ENCODE data around the gene AGAP5. TPM values are rescaled to one million over a fixed set of nuclear protein-coding genes. Genes with fewer than 3 reads are reported as not detected.
"Not testable (repeated sequence)": the region's sequence is repeated elsewhere in the genome, so short reads cannot be mapped to it uniquely, and the experiment has no call there.

Gene AGAP5
- polyA plus RNA-seq, 1 of the 3 experiments (the other 2 are of a cell fraction): 3.8 TPM

DNA sequence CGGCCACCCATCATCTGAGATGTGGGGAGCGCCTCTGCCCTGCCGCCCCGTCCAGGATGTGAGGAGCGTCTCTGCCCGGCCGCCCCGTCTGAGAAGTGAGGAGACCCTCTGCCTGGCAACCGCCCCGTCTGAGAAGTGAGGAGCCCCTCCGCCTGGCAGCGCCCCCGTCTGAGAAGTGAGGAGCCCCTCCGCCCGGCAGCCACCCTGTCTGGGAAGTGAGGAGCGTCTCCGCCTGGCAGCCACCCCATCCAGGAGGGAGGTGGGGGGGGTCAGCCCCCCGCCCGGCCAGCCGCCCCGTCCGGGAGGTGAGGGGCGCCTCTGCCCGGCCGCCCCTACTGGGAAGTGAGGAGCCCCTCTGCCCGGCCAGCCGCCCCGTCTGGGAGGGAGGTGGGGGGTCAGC, 8.3 kb downstream of the AGAP5 start:
- H3K9me2 ChIP-seq; H3K4me2 ChIP-seq; DNase-seq; H3K27me3 ChIP-seq (ENCODE audit: insufficient read depth); H3K36me3 ChIP-seq (replicated peaks in 1 of 2; ENCODE audit: control insufficient read depth in 1 of 2, insufficient read depth in 2 of 2, low read length in 1 of 2); H4K20me1 ChIP-seq (ENCODE audit: insufficient read depth); H3K9ac ChIP-seq; CTCF ChIA-PET; H3K9me3 ChIP-seq; H3K4me1 ChIP-seq (ENCODE audit: control insufficient read depth in 1 of 2, insufficient read depth in 2 of 2, low read depth in 1 of 2, low read length in 1 of 2); H3K4me3 ChIP-seq (ENCODE audit: low read depth in 2 of 2, low read length in 1 of 2); H3F3A ChIP-seq (replicated peaks; ENCODE audit: insufficient read depth); H2AFZ ChIP-seq (ENCODE audit: low read depth); H3K79me2 ChIP-seq (ENCODE audit: insufficient read depth); H3K27ac ChIP-seq (ENCODE audit: low read depth in 2 of 2, low read length in 1 of 2); POLR2A ChIA-PET: not testable (repeated sequence)
- no CpG with 5 or more reads among the region's 28 CpGs for WGBS (ENCODE audit: low lambda C conversion rate)

DNA sequence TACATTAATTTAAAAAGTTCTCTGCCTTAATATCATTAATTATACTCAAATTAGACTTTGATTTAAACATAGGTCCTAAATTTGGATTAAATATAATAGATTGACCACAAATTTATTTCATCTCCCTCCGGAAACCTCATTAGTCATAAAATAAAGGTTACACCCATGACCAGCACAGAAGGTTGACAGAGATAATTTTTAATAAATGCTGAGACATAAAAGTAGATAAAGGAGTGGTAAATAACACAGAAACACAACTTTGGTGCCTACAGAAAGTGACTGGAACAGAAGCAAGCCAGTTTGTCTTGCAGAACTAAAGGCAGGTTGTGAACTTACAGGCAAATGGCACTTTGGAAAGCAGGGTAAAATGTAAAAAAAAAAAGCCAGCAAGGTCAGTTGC, 10.3 kb downstream of the AGAP5 start:
- H3K4me3 ChIP-seq (ENCODE audit: low read depth in 2 of 2, low read length in 1 of 2); H3K27me3 ChIP-seq (ENCODE audit: insufficient read depth); H3F3A ChIP-seq (replicated peaks; ENCODE audit: insufficient read depth); H3K36me3 ChIP-seq (replicated peaks in 1 of 2; ENCODE audit: control insufficient read depth in 1 of 2, insufficient read depth in 2 of 2, low read length in 1 of 2); H2AFZ ChIP-seq (ENCODE audit: low read depth); H3K27ac ChIP-seq (ENCODE audit: low read depth in 2 of 2, low read length in 1 of 2); H3K4me1 ChIP-seq (ENCODE audit: control insufficient read depth in 1 of 2, insufficient read depth in 2 of 2, low read depth in 1 of 2, low read length in 1 of 2); H3K9me2 ChIP-seq; H3K79me2 ChIP-seq (ENCODE audit: insufficient read depth); H3K4me2 ChIP-seq; DNase-seq; H3K9me3 ChIP-seq; CTCF ChIA-PET; POLR2A ChIA-PET; H4K20me1 ChIP-seq (ENCODE audit: insufficient read depth); H3K9ac ChIP-seq: not testable (repeated sequence)
- 88% methylated on average over 1 of the region's 1 CpG for WGBS (ENCODE audit: low lambda C conversion rate)

DNA sequence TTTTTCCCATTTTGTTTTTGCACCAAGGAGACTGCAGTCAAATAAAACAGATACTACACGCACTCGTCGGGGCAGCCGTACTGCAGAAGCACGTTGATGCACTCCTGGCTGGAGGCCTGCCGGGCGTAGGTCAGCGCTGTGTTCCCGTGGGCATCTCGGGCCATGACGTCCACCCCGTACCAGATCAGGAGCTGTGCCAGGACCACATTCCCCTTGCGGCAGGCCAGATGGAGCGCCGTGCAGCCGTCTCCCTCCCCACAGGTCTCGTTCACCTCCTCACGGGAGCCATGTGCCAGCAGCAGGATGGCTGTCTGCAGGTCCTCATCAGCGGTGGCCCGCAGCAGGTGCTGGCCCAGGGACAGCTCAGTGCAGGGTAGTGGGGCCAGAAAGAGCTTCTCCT, 23.4 kb downstream of the AGAP5 start:
- H3K27me3 ChIP-seq (ENCODE audit: insufficient read depth); CTCF ChIA-PET; H3K36me3 ChIP-seq (replicated peaks in 1 of 2; ENCODE audit: control insufficient read depth in 1 of 2, insufficient read depth in 2 of 2, low read length in 1 of 2); H3K4me3 ChIP-seq (ENCODE audit: low read depth in 2 of 2, low read length in 1 of 2); H3K9me3 ChIP-seq; H3K9ac ChIP-seq; H3K9me2 ChIP-seq; H3K27ac ChIP-seq (ENCODE audit: low read depth in 2 of 2, low read length in 1 of 2); H3F3A ChIP-seq (replicated peaks; ENCODE audit: insufficient read depth); DNase-seq; H3K4me1 ChIP-seq (ENCODE audit: control insufficient read depth in 1 of 2, insufficient read depth in 2 of 2, low read depth in 1 of 2, low read length in 1 of 2); H3K79me2 ChIP-seq (ENCODE audit: insufficient read depth); H3K4me2 ChIP-seq; H2AFZ ChIP-seq (ENCODE audit: low read depth); H4K20me1 ChIP-seq (ENCODE audit: insufficient read depth); POLR2A ChIA-PET: not testable (repeated sequence)
- WGBS (ENCODE audit: low lambda C conversion rate): 100% methylated on average over 1 of the region's 20 CpGs

DNA sequence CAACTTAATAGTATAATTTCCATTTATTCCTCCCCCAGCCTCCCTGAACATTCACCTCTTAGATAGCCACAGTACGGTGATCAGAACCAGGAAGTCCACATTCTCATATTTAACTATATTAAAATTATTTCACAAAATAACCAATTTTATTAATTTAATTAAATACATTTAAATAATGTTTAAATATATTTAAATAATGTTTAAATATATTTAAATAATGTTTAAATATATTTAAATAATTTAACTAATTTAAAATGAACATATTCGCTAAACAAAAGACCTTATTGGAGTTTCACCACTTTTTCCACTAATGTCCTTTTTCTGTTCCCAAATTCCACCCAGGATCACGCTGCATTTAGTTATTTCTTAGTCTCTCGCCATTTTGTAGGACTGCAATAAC, 29.5 kb downstream of the AGAP5 start:
- H4K20me1 ChIP-seq (ENCODE audit: insufficient read depth); H3K36me3 ChIP-seq (replicated peaks in 1 of 2; ENCODE audit: control insufficient read depth in 1 of 2, insufficient read depth in 2 of 2, low read length in 1 of 2); H3K9ac ChIP-seq; H3K4me3 ChIP-seq (ENCODE audit: low read depth in 2 of 2, low read length in 1 of 2); H2AFZ ChIP-seq (ENCODE audit: low read depth); POLR2A ChIA-PET; H3F3A ChIP-seq (replicated peaks; ENCODE audit: insufficient read depth); CTCF ChIA-PET; H3K4me2 ChIP-seq; H3K9me3 ChIP-seq; H3K27ac ChIP-seq (ENCODE audit: low read depth in 2 of 2, low read length in 1 of 2); H3K27me3 ChIP-seq (ENCODE audit: insufficient read depth); H3K9me2 ChIP-seq; H3K79me2 ChIP-seq (ENCODE audit: insufficient read depth); H3K4me1 ChIP-seq (ENCODE audit: control insufficient read depth in 1 of 2, insufficient read depth in 2 of 2, low read depth in 1 of 2, low read length in 1 of 2); DNase-seq: not testable (repeated sequence)
- WGBS (ENCODE audit: low lambda C conversion rate): 97% methylated on average over 4 of the region's 4 CpGs

DNA sequence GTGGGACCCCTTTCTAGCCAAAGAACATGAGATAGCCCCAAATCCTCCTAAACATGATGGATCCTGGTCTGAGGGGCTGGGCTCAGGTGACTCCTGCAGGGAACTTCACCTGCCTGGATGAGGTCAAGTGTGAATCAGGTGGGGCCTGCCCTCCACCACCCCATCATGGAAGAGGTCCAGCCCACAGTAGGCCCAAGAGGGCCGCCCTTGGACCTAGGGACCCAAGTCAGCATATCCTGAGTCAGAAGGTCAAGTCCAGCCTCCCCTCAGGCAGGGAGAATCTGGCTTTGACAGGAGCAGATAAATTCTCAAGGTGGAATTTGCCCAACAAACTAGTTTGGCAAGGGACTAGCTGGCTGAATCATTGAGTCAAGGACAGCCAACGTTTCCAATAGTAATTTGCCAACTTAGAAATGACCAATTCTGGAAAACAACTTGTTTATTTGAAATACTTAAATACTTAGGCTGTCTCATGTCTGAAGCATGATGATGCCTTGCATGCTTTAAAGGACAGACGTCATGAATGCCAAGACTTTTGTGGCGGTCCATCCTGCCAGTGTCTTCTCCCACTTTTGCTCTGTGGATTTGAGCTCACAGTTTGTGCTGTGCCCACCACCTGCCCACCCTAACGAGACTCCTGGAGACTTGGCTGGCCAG, 31.6 kb downstream of the AGAP5 start:
- H3K4me3 ChIP-seq (ENCODE audit: low read depth in 2 of 2, low read length in 1 of 2); H2AFZ ChIP-seq (ENCODE audit: low read depth); H3K4me1 ChIP-seq (ENCODE audit: control insufficient read depth in 1 of 2, insufficient read depth in 2 of 2, low read depth in 1 of 2, low read length in 1 of 2); H3K9ac ChIP-seq; H3K27ac ChIP-seq (ENCODE audit: low read depth in 2 of 2, low read length in 1 of 2); H3K36me3 ChIP-seq (replicated peaks in 1 of 2; ENCODE audit: control insufficient read depth in 1 of 2, insufficient read depth in 2 of 2, low read length in 1 of 2); H3K27me3 ChIP-seq (ENCODE audit: insufficient read depth); H3F3A ChIP-seq (replicated peaks; ENCODE audit: insufficient read depth); H3K9me3 ChIP-seq; DNase-seq; H4K20me1 ChIP-seq (ENCODE audit: insufficient read depth); H3K9me2 ChIP-seq; POLR2A ChIA-PET; H3K79me2 ChIP-seq (ENCODE audit: insufficient read depth); H3K4me2 ChIP-seq; CTCF ChIA-PET: not testable (repeated sequence)
- WGBS (ENCODE audit: low lambda C conversion rate): 58% methylated on average over 4 of the region's 5 CpGs

DNA sequence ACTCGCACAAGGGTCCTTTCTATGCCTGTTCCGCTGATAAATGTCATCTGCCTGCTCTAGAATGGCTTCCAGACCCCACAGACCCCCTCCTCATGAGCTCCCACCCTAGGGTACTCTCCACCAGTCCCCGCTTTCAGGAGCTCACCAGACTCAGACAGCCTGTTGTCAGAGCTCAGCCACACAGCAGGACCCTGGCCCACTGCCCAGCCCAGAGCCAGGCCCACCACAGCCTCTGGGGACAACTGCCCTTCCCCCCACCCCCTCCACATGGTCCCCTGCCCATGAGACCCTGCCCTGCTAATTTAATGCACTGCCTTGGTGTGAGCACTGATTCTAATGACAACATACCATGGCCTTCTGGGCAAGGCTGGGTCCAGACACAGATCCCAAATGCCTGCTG, 32.3 kb downstream of the AGAP5 start:
- DNase-seq; CTCF ChIA-PET; H2AFZ ChIP-seq (ENCODE audit: low read depth); H3K36me3 ChIP-seq (replicated peaks in 1 of 2; ENCODE audit: control insufficient read depth in 1 of 2, insufficient read depth in 2 of 2, low read length in 1 of 2); H3K9me3 ChIP-seq; H3K27ac ChIP-seq (ENCODE audit: low read depth in 2 of 2, low read length in 1 of 2); H3K79me2 ChIP-seq (ENCODE audit: insufficient read depth); POLR2A ChIA-PET; H3K9ac ChIP-seq; H3K4me3 ChIP-seq (ENCODE audit: low read depth in 2 of 2, low read length in 1 of 2); H3K4me1 ChIP-seq (ENCODE audit: control insufficient read depth in 1 of 2, insufficient read depth in 2 of 2, low read depth in 1 of 2, low read length in 1 of 2); H4K20me1 ChIP-seq (ENCODE audit: insufficient read depth); H3F3A ChIP-seq (replicated peaks; ENCODE audit: insufficient read depth); H3K9me2 ChIP-seq; H3K4me2 ChIP-seq; H3K27me3 ChIP-seq (ENCODE audit: insufficient read depth): not testable (repeated sequence)
- WGBS (ENCODE audit: low lambda C conversion rate): no CpG with 5 or more reads among the region's 3 CpGs
